B cell (primary cell): Measurements from ENCODE around the gene CTDSPL2. TPM values are rescaled to one million over a fixed set of nuclear protein-coding genes. Genes with fewer than 3 reads are reported as not detected.
"Not testable (repeated sequence)": the region's sequence is repeated elsewhere in the genome, so short reads cannot be mapped to it uniquely, and the experiment has no call there.

Source experiments
- ATAC-seq: fragments of 200-7000 bp; cut with Tn5 transposase; one replicate; pipeline ENCODE4 v1.10.0; 2021; ENCODE audit warnings: low read depth, mild to moderate bottlenecking, moderate number of reproducible peaks, moderate library complexity
- CTCF ChIA-PET: fragments of 350-600 bp; sonication (Branson Sonifier 250); formaldehyde crosslinking; loops from one replicate; lab custom pipeline; 2021; ENCODE audit warnings: antibody characterized with exemption, inconsistent platforms; lab: Charles Lee
- POLR2A ChIA-PET: fragments of 350-600 bp; sonication (Branson Sonifier 250); formaldehyde crosslinking; loops from one replicate; lab custom pipeline; 2021; ENCODE audit warnings: antibody characterized with exemption; lab: Charles Lee
- DNase-seq: peaks from one replicate; pipeline ENCODE4 v3.0.0; 2013
- H2AFZ ChIP-seq: 2 replicates; pipeline ENCODE4 v1.6.1; 2012; ENCODE audit warnings: mild to moderate bottlenecking, low read depth, low read length; ENCODE audit not compliant: insufficient read depth, poor library complexity, severe bottlenecking
- H3K27ac ChIP-seq, 2 donors: 1 replicate in 1 of 2; 2 replicates in 1 of 2; pipeline ENCODE4 v1.5.1; 2012 to 2013; ENCODE audit warnings: low read length in 2 of 2, mild to moderate bottlenecking in 2 of 2, moderate library complexity in 1 of 2
- H3K27me3 ChIP-seq, 4 experiments: fragments of 200-600 bp in 1 of 4; sonication (generic) in 1 of 4; replicated peaks in 1 of 4; 1 replicate in 2 of 4; 2 replicates in 2 of 4; pipeline versions ENCODE4 v1.6.1 to v1.7.0; 2013 to 2016; ENCODE audit warnings: low read length in 3 of 4, mild to moderate bottlenecking in 2 of 4, mixed read lengths in 1 of 4, moderate library complexity in 1 of 4; ENCODE audit not compliant: insufficient read depth in 4 of 4, control insufficient read depth in 3 of 4; ENCODE audit errors: control extremely low read depth in 1 of 4
- H3K36me3 ChIP-seq, 2 experiments: replicated peaks in 1 of 2; 1 replicate in 1 of 2; 2 replicates in 1 of 2; pipeline versions ENCODE4 v1.6.1 to v1.7.1; 2013; ENCODE audit warnings: low read length in 1 of 2; ENCODE audit not compliant: insufficient read depth in 2 of 2, control insufficient read depth in 1 of 2; ENCODE audit errors: control extremely low read depth in 1 of 2, extremely low read depth in 1 of 2
- H3K4me1 ChIP-seq, 2 donors: fragments of 200-600 bp in 1 of 2; sonication (generic) in 1 of 2; 1 replicate in 1 of 2; 2 replicates in 1 of 2; pipeline versions ENCODE4 v1.5.1 to v1.6.1; 2013 to 2017; ENCODE audit warnings: low read length in 2 of 2; ENCODE audit not compliant: control insufficient read depth in 2 of 2, insufficient read depth in 2 of 2
- H3K4me2 ChIP-seq: replicated peaks from 2 replicates; pipeline ENCODE3; 2012; ENCODE audit warnings: mild to moderate bottlenecking, low read depth, low read length; ENCODE audit not compliant: poor library complexity, severe bottlenecking
- H3K4me3 ChIP-seq, 5 experiments: fragments of 200-600 bp in 1 of 5; sonication (generic) in 1 of 5; 1 replicate in 3 of 5; 2 replicates in 2 of 5; pipeline versions ENCODE4 v1.5.1 to v1.7.0; 2011 to 2016; ENCODE audit warnings: low read length in 4 of 5, mild to moderate bottlenecking in 4 of 5, low read depth in 2 of 5, control low read depth in 1 of 5, moderate library complexity in 1 of 5; ENCODE audit not compliant: insufficient read depth in 1 of 5; ENCODE audit errors: control extremely low read depth in 1 of 5, extremely low read depth in 1 of 5
- H3K79me2 ChIP-seq: fragments of 200-600 bp; sonication (generic); one replicate; pipeline ENCODE4 v1.6.0; 2016; ENCODE audit warnings: low read length; ENCODE audit not compliant: control insufficient read depth, insufficient read depth
- H3K9ac ChIP-seq: fragments of 200-600 bp; sonication (generic); 2 replicates; pipeline ENCODE4 v1.6.1; 2017; ENCODE audit warnings: mild to moderate bottlenecking, low read length, moderate library complexity
- H3K9me3 ChIP-seq, 3 donors: one replicate each; pipeline versions ENCODE4 v1.6.1 to v1.7.1; 2013; ENCODE audit warnings: low read length in 2 of 3; ENCODE audit not compliant: control insufficient read depth in 2 of 3, insufficient read depth in 1 of 3; ENCODE audit errors: control extremely low read depth in 1 of 3
- H4K20me1 ChIP-seq: 2 replicates; pipeline ENCODE4 v1.6.0; 2012; ENCODE audit warnings: mild to moderate bottlenecking, low read length; ENCODE audit not compliant: insufficient read depth, control insufficient read depth, poor library complexity, severe bottlenecking
- H3K27ac Mint-ChIP-seq: one replicate; pipeline ENCODE4 v1.8.0; 2021; ENCODE audit warnings: mixed read lengths
- H3K27me3 Mint-ChIP-seq: one replicate; pipeline ENCODE4 v1.8.0; 2021; ENCODE audit warnings: mixed read lengths
- H3K4me1 Mint-ChIP-seq: one replicate; pipeline ENCODE4 v1.8.0; 2021; ENCODE audit warnings: mixed read lengths
- H3K4me3 Mint-ChIP-seq: one replicate; pipeline ENCODE4 v1.8.0; 2021; ENCODE audit warnings: mixed read lengths
- H3K9me3 Mint-ChIP-seq: one replicate; pipeline ENCODE4 v1.8.0; 2022; ENCODE audit warnings: mixed read lengths; ENCODE audit not compliant: insufficient read depth
- CTCF ChIP-seq: fragments of 200-600 bp; IDR thresholded peaks from one replicate; pipeline ENCODE4 v1.8.0; 2022; ENCODE audit warnings: antibody characterized with exemption, mild to moderate bottlenecking
- EZH2 ChIP-seq: IDR thresholded peaks from 2 replicates; pipeline ENCODE4 v1.6.1; 2012; ENCODE audit warnings: borderline replicate concordance, low read depth, mild to moderate bottlenecking, moderate library complexity, low read length; ENCODE audit not compliant: insufficient read depth, poor library complexity, severe bottlenecking
- WGBS: methylation state at CpG from one replicate; pipeline ENCODE4 v1.1.5; 2013; ENCODE audit warnings: missing lambda C conversion rate; ENCODE audit not compliant: insufficient coverage; 5-methylcytosine and 5-hydroxymethylcytosine counted together
- intact Hi-C: fragments of 100-400 bp; cut with micrococcal nuclease; formaldehyde crosslinking; loops from one replicate; pipeline ENCODE4 v1.10.0; 2022
- polyA plus RNA-seq: library from polyadenylated mRNA; depleted of rRNA; stranded (reverse); fragments of >200 nt; gene quantifications from 2 replicates; pipeline ENCODE4 v1.2.3, GENCODE V29; 2012
- total RNA-seq, 2 donors: library from RNA; stranded (reverse); fragments of 120-200 nt in 1 of 2; gene quantifications; 1 replicate in 1 of 2; 2 replicates in 1 of 2; pipeline versions ENCODE4 v1.2.3 to v1.2.4, GENCODE V29; 2013 to 2022

CTDSPL2 gene
- total and polyA plus RNA-seq, 2 donors (not counting 1 experiment from before 2014, with no cell fraction given), result 17.8 to 84.1 TPM

DNA sequence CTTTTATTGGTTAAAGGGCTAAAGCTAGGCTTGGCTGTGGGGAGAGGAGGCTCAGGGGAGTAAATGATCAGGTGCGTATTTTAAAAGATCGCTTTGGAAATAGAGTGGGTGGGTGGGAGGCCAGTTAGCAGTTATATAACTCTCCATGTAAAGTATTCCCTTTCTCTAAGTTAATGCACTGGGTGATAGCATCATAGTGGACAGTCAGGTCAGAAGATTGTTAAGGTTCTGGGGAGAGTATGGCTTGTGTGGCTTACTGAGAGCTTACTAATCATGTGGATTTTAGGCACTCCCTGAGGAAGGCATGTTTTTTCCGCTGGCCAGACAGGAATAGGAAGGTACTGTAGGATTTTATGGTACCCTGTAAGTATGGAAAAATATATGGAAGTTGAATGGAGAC, 103.2 kb downstream of the CTDSPL2 start:
- TF ChIP-seq CTCF, result no peak
- no peak for TF ChIP-seq EZH2
- H3K9me3 Mint-ChIP-seq, result no peaks in the 10 kb centered on the region
- no peak overlapping the region for H2AFZ ChIP-seq
- peaks cover 0 to 2% of the 10 kb centered on the region in 2 experiments for H3K36me3 ChIP-seq
- DNase-seq, result no peak
- no peak overlapping the region for H3K4me3 Mint-ChIP-seq
- intact Hi-C loops, result no loop called here
- no peaks in the 10 kb centered on the region for H4K20me1 ChIP-seq
- H3K79me2 ChIP-seq, result no peaks in the 10 kb centered on the region
- no peak for ATAC-seq
- H3K27me3 Mint-ChIP-seq, result no peaks in the 10 kb centered on the region
- no peak overlapping the region for H3K27ac Mint-ChIP-seq
- H3K27me3 ChIP-seq, result no peaks in the 10 kb centered on the region
- no peaks in the 10 kb centered on the region for H3K9me3 ChIP-seq
- H3K4me1 ChIP-seq, result peaks cover 2 to 4% of the 10 kb centered on the region in 2 donors
- no peak overlapping the region for H3K4me2 ChIP-seq
- WGBS, result 100% methylated on average over 1 of the region's 3 CpGs
- peaks cover 2% of the 10 kb centered on the region for H3K4me1 Mint-ChIP-seq
- H3K9ac ChIP-seq, result no peak overlapping the region
- H3K4me3 ChIP-seq, result no peak overlapping the region
- ChIA-PET POLR2A (no interaction called here), CTCF (no interaction called here)
- no peak overlapping the region for H3K27ac ChIP-seq

DNA sequence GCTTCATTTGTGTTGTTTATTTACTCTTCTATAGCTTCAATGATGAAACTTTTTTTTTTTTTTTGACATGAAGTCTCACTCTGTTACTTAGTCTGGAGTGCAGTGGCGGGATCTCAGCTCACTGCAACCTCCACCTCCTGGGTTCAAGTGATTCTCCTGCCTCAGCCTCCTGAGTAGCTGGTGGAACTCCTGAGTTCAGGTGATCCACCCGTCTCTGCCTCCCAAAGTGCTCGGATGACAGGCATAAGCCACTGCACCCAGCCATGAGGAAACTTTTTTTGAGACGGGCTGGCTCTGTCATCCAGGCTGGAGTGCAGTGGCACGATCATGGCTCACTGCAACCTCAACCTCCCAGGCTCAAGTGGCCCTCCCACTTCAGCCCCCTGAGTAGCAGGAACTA, 104.8 kb downstream of the CTDSPL2 start:
- H3K9me3 ChIP-seq, H3K4me3 Mint-ChIP-seq, H3K27ac Mint-ChIP-seq, H3K4me1 ChIP-seq, H3K4me3 ChIP-seq, H2AFZ ChIP-seq, H3K9me3 Mint-ChIP-seq, intact Hi-C loops, H3K36me3 ChIP-seq, H4K20me1 ChIP-seq, H3K27me3 Mint-ChIP-seq, DNase-seq, H3K4me2 ChIP-seq, H3K27me3 ChIP-seq, H3K27ac ChIP-seq, ATAC-seq, H3K79me2 ChIP-seq, H3K9ac ChIP-seq, H3K4me1 Mint-ChIP-seq, CTCF ChIA-PET: not testable (repeated sequence)
- WGBS, result 100% methylated on average over 5 of the region's 5 CpGs
- POLR2A ChIA-PET, result interaction anchor here (0.6 to 0.7 kb wide), 2 partner anchors 131 to 200 kb away, joined by 3 to 4 read pairs; partner anchors contain the start of gene SPG11
